Activated B cell treated with CpG ODN at 0.5 μM for 24 hours (primary cell): Measurements from ENCODE around the gene P4HB. TPM values are rescaled to one million over a fixed set of nuclear protein-coding genes. Genes with fewer than 3 reads are reported as not detected.

ENCODE experiments used
- ATAC-seq: fragments of 200-7000 bp; cut with Tn5 transposase; one replicate; pipeline ENCODE4 v1.10.0; 2021; ENCODE audit warnings: low read depth, mild to moderate bottlenecking, moderate library complexity
- CTCF ChIA-PET: fragments of 350-600 bp; sonication (Branson Sonifier 250); formaldehyde crosslinking; loops from one replicate; lab custom pipeline; 2021; ENCODE audit warnings: antibody characterized with exemption; lab: Charles Lee
- POLR2A ChIA-PET: fragments of 350-600 bp; sonication (Branson Sonifier 250); formaldehyde crosslinking; loops from one replicate; lab custom pipeline; 2021; ENCODE audit warnings: antibody characterized with exemption; lab: Charles Lee
- DNase-seq: peaks from one replicate; pipeline ENCODE4 v3.0.0; 2022
- H3K27ac Mint-ChIP-seq: one replicate; pipeline ENCODE4 v1.8.0; 2020; ENCODE audit warnings: mixed read lengths
- H3K27me3 Mint-ChIP-seq: one replicate; pipeline ENCODE4 v1.8.0; 2021; ENCODE audit warnings: mixed read lengths
- H3K36me3 Mint-ChIP-seq: one replicate; pipeline ENCODE4 v1.8.0; 2021; ENCODE audit warnings: low read depth, mixed read lengths
- H3K4me1 Mint-ChIP-seq: one replicate; pipeline ENCODE4 v1.8.0; 2021; ENCODE audit warnings: mixed read lengths
- H3K4me3 Mint-ChIP-seq: one replicate; pipeline ENCODE4 v1.8.0; 2020; ENCODE audit warnings: mild to moderate bottlenecking, mixed read lengths
- H3K9me3 Mint-ChIP-seq: one replicate; pipeline ENCODE4 v1.8.0; 2020; ENCODE audit warnings: mixed read lengths
- CTCF ChIP-seq: fragments of 200-600 bp; IDR thresholded peaks from one replicate; pipeline ENCODE4 v1.8.0; 2022; ENCODE audit warnings: antibody characterized with exemption, mild to moderate bottlenecking
- intact Hi-C: fragments of 100-400 bp; cut with micrococcal nuclease; formaldehyde crosslinking; loops from one replicate; pipeline ENCODE4 v1.15.1; 2024
- total RNA-seq: library from RNA; stranded (reverse); gene quantifications from 2 replicates; pipeline ENCODE4 v1.2.3, GENCODE V29; 2022

The P4HB gene
- total RNA-seq, 1 donor from 2014 or later: 225 TPM

GRCh38 chr17:81870131-81870980, 10.0 kb upstream of the P4HB start:
- Mint-ChIP-seq H3K36me3 (peaks cover 28% of the 10 kb centered on the region), H3K27me3 (no peaks in the 10 kb centered on the region), H3K4me1 (peaks cover 39% of the 10 kb centered on the region), H3K4me3 (peak overlapping the region; percentile 86), H3K27ac (peak overlapping the region; percentile 85), H3K9me3 (no peaks in the 10 kb centered on the region)
- ATAC-seq (peak; percentile 32), DNase-seq (peak; percentile 48)
- ChIA-PET CTCF (interaction anchor here (1.1 to 1.8 kb wide), 5 partner anchors 47 to 234 kb away, joined by 3 to 10 read pairs (median 4); partner anchors contain the start of genes MAFG and NPLOC4), POLR2A (interaction anchor here (0.5 to 5.7 kb wide), 20 partner anchors 10 to 552 kb away, joined by 3 to 77 read pairs (median 6); partner anchors contain the start of genes ARL16, DCXR, FAAP100 and HGS)
- intact Hi-C loops: loop anchor here (2.0 to 5.0 kb wide), 2 partner anchors 48 to 152 kb away; partner anchors contain the start of genes CENPX, LRRC45 and SIRT7
- TF ChIP-seq CTCF: no peak

- ChIA-PET CTCF (interaction anchor here (0.6 to 1.8 kb wide), 8 partner anchors 24 to 233 kb away, joined by 3 to 10 read pairs (median 4); partner anchors contain the start of genes MAFG, MCRIP1 and NPLOC4), POLR2A (interaction anchor here (0.6 to 5.7 kb wide), 18 partner anchors 9 to 594 kb away, joined by 3 to 77 read pairs (median 6); partner anchors contain the start of genes ANAPC11, ARL16, DCXR and HGS)
- TF ChIP-seq CTCF: peak; percentile 84
- Mint-ChIP-seq H3K27ac (peak overlapping the region; percentile 85), H3K36me3 (peaks cover 28% of the 10 kb centered on the region), H3K27me3 (no peaks in the 10 kb centered on the region), H3K9me3 (no peaks in the 10 kb centered on the region), H3K4me1 (peaks cover 39% of the 10 kb centered on the region), H3K4me3 (peak overlapping the region; percentile 86)
- intact Hi-C loops: loop anchor here (2.0 to 10.0 kb wide), 3 partner anchors 49 to 355 kb away; partner anchors contain the start of genes ACTG1, CENPX, LRRC45 and SIRT7
- ATAC-seq (peak; percentile 22), DNase-seq (peak; percentile 63)
Observed at GRCh38 chr17:81869221-81870130, 9.1 kb upstream of the P4HB start.

- ChIA-PET POLR2A (interaction anchor here (0.6 to 5.7 kb wide), 9 partner anchors 8 to 593 kb away, joined by 3 to 77 read pairs (median 9); partner anchors contain the start of genes ANAPC11, DCXR, MAFG and MRPL12), CTCF (interaction anchor here (0.6 to 1.8 kb wide), 7 partner anchors 25 to 134 kb away, joined by 3 to 10 read pairs (median 4); partner anchors contain the start of genes MAFG and MCRIP1)
- intact Hi-C loops: loop anchor here (10.0 kb wide), 1 partner anchor 354 kb away; the partner anchor contains the start of gene ACTG1
- TF ChIP-seq CTCF: no peak
- H3K4me3 Mint-ChIP-seq: no peak overlapping the region
- peaks cover 36% of the 10 kb centered on the region for H3K4me1 Mint-ChIP-seq
- H3K36me3 Mint-ChIP-seq: peaks cover 29% of the 10 kb centered on the region
- H3K9me3 Mint-ChIP-seq: no peaks in the 10 kb centered on the region
- ATAC-seq (no peak), DNase-seq (no peak)
- no peak overlapping the region for H3K27ac Mint-ChIP-seq
- no peaks in the 10 kb centered on the region for H3K27me3 Mint-ChIP-seq
Observed at GRCh38 chr17:81868674-81869220, 8.4 kb upstream of the P4HB start.

- no peak overlapping the region for H3K4me3 Mint-ChIP-seq
- CTCF ChIA-PET: interaction anchor here (1.5 kb wide), 1 partner anchor 26 kb away, joined by 4 read pairs; no protein-coding TSS in a partner anchor
Observed at GRCh38 chr17:81867991-81868673, 7.8 kb upstream of the P4HB start.

More at GRCh38 chr17:81867991-81868673, 7.8 kb upstream of the P4HB start:
- Mint-ChIP-seq H3K27me3 (no peaks in the 10 kb centered on the region), H3K4me1 (peaks cover 31% of the 10 kb centered on the region), H3K27ac (no peak overlapping the region), H3K9me3 (no peaks in the 10 kb centered on the region), H3K36me3 (peaks cover 34% of the 10 kb centered on the region)
- no peak for TF ChIP-seq CTCF
- POLR2A ChIA-PET: interaction anchor here (5.7 kb wide), 1 partner anchor 8 kb away, joined by 77 read pairs; the partner anchor contains the start of gene P4HB
- intact Hi-C loops: loop anchor here (10.0 kb wide), 1 partner anchor 353 kb away; the partner anchor contains the start of gene ACTG1
- DNase-seq (no peak), ATAC-seq (no peak)
